Left lung (tissue), 10 donors: ENCODE measurements around the gene FAM114A1. TPM values are rescaled to one million over a fixed set of nuclear protein-coding genes. Genes with fewer than 3 reads are reported as not detected.
A peak's percentile ranks its signal among the peaks of the same experiment; 100 is the strongest.

Experiments used
- ATAC-seq: fragments of 200-7000 bp; cut with Tn5 transposase; one replicate; pipeline ENCODE4 v1.9.1; 2020; ENCODE audit warnings: moderate library complexity
- DNase-seq, 4 donors: peaks; one replicate each; pipeline ENCODE4 v3.0.0-alpha.2; 2013 to 2020
- H3K27ac ChIP-seq, 2 donors: fragments of 200-600 bp; sonication (generic) in 1 of 2; one replicate each; pipeline versions ENCODE4 v1.5.0 to v1.8.0; 2020 to 2021
- H3K27me3 ChIP-seq, 2 donors: fragments of 200-600 bp; sonication (generic) in 1 of 2; one replicate each; pipeline versions ENCODE4 v1.5.0 to v1.8.0; 2020 to 2021
- H3K36me3 ChIP-seq, 2 donors: fragments of 200-600 bp; sonication (generic) in 1 of 2; one replicate each; pipeline versions ENCODE4 v1.5.0 to v1.8.0; 2020 to 2021
- H3K4me1 ChIP-seq, 2 donors: fragments of 200-600 bp; one replicate each; pipeline ENCODE4 v1.8.0; 2021
- H3K4me3 ChIP-seq, 2 donors: fragments of 200-600 bp; sonication (generic) in 1 of 2; one replicate each; pipeline versions ENCODE4 v1.5.0 to v1.8.0; 2020 to 2021; ENCODE audit warnings: mild to moderate bottlenecking in 1 of 2
- H3K9me3 ChIP-seq, 2 donors: fragments of 200-600 bp; sonication (generic) in 1 of 2; one replicate each; pipeline versions ENCODE4 v1.5.0 to v1.8.0; 2020 to 2021
- CTCF ChIP-seq, 2 donors: fragments of 200-600 bp; sonication (generic) in 1 of 2; IDR thresholded peaks; one replicate each; pipeline versions ENCODE4 v1.5.0 to v1.8.0; 2021; ENCODE audit warnings: antibody characterized with exemption in 2 of 2
- intact Hi-C, 2 donors: fragments of 100-400 bp; cut with DNase I; formaldehyde crosslinking; loops; one replicate each; pipeline versions ENCODE4 v1.11.2 to v1.14.2; 2022
- polyA plus RNA-seq, 6 donors: library from polyadenylated mRNA; unstranded; fragments of 120-200 nt; gene quantifications; one replicate each; pipeline ENCODE4 v1.2.1, GENCODE V29; 2013; ENCODE audit not compliant: insufficient read length in 6 of 6
- total RNA-seq, 2 donors: library from RNA; stranded (reverse); fragmentation: NEBNext Ultra II Directional; extraction: Animal tissue kit (Norgen Biotek cat#: 25700); gene quantifications; one replicate each; pipeline ENCODE4 v1.2.1, GENCODE V29; 2021
- donor health status: DM: no; HTN: yes; CAD: no.
- donor health status: DM: no; HTN: no; CAD: no.

FAM114A1 gene
- total and polyA plus RNA-seq, 8 donors = 51.5 to 81.1 (median 62.4) TPM

DNA sequence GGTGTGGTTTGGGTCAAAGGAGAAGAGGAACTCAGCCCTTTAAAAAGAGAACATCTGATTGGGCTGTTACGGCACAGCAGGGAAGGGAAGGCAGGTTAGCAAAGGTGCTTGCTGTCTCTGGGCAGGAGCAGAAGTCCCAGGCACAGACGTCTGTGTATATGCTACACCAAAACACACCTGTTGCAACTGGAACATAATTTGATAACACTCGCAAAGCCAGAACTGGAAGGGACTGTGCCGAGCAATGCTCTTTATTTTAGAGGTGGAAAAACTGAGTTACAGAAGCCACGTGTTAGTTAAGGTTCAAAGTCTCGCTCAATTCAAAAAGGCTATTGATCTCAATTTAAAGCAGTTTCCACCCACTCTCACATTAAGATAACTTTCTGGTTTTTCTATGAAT, 2.2 kb upstream of the FAM114A1 start:
- intact Hi-C loops = loop anchor here in 1 of 2 donors (10.0 kb wide), 1 partner anchor 101 kb away; no protein-coding TSS in a partner anchor
- peaks cover 8 to 41% of the 10 kb centered on the region in 2 donors for H3K4me1 ChIP-seq
- no peaks in the 10 kb centered on the region for H3K27me3 ChIP-seq
- H3K9me3 ChIP-seq = no peaks in the 10 kb centered on the region
- DNase-seq = no peak
- peaks cover 0 to 6% of the 10 kb centered on the region in 2 donors for H3K36me3 ChIP-seq
- no peak overlapping the region for H3K27ac ChIP-seq
- no peak overlapping the region for H3K4me3 ChIP-seq
- ATAC-seq = no peak
- TF ChIP-seq CTCF (IDR thresholded peaks at IDR 0.05) = no peak

GRCh38 chr4:38866973-38867477, 581 bp upstream of the FAM114A1 start:
- peaks cover 0 to 10% of the 10 kb centered on the region in 2 donors for H3K36me3 ChIP-seq
- TF ChIP-seq CTCF (IDR thresholded peaks at IDR 0.05) = no peak
- peak overlapping the region; percentile 72 to 73 for H3K4me3 ChIP-seq
- no peaks in the 10 kb centered on the region for H3K9me3 ChIP-seq
- ATAC-seq = no peak
- intact Hi-C loops = loop anchor here in 1 of 2 donors (10.0 kb wide), 1 partner anchor 102 kb away; no protein-coding TSS in a partner anchor
- H3K4me1 ChIP-seq = peaks cover 8 to 40% of the 10 kb centered on the region in 2 donors
- peak overlapping the region; percentile 87 to 95 for H3K27ac ChIP-seq
- no peak for DNase-seq
- no peaks in the 10 kb centered on the region for H3K27me3 ChIP-seq

GRCh38 chr4:38868059-38868960, 704 bp downstream of the FAM114A1 start:
- H3K36me3 ChIP-seq = peaks cover 0 to 13% of the 10 kb centered on the region in 2 donors
- intact Hi-C loops = loop anchor here in 1 of 2 donors (10.0 kb wide), 1 partner anchor 104 kb away; no protein-coding TSS in a partner anchor
- H3K4me3 ChIP-seq = peak overlapping the region; percentile 72 to 73
- H3K4me1 ChIP-seq = peaks cover 14 to 40% of the 10 kb centered on the region in 2 donors
- peak overlapping the region; percentile 87 to 95 for H3K27ac ChIP-seq
- no peak for TF ChIP-seq CTCF (IDR thresholded peaks at IDR 0.05)
- DNase-seq (peak; percentile 32 to 80 (median 58)), ATAC-seq (peak; percentile 72)
- H3K27me3 ChIP-seq = no peaks in the 10 kb centered on the region
- H3K9me3 ChIP-seq = no peaks in the 10 kb centered on the region

GRCh38 chr4:38869511-38869910, 1.9 kb downstream of the FAM114A1 start:
- H3K4me1 ChIP-seq = peaks cover 18 to 51% of the 10 kb centered on the region in 2 donors
- no peak for TF ChIP-seq CTCF (IDR thresholded peaks at IDR 0.05)
- peaks cover 0 to 13% of the 10 kb centered on the region in 2 donors for H3K36me3 ChIP-seq
- peak overlapping the region in 1 of 2 donors; percentile 72 for H3K4me3 ChIP-seq
- DNase-seq = no peak
- H3K9me3 ChIP-seq = no peaks in the 10 kb centered on the region
- ATAC-seq = no peak
- H3K27ac ChIP-seq = peak overlapping the region; percentile 87 to 95
- H3K27me3 ChIP-seq = no peaks in the 10 kb centered on the region
- intact Hi-C loops = loop anchor here in 1 of 2 donors (10.0 kb wide), 1 partner anchor 105 kb away; no protein-coding TSS in a partner anchor
